ENCODE measurements around the gene URAD.

GRCh38 chr13:28012896-28013295 is 24.4 kb upstream of the URAD start:
- TF ChIP-seq, protein P1, sequence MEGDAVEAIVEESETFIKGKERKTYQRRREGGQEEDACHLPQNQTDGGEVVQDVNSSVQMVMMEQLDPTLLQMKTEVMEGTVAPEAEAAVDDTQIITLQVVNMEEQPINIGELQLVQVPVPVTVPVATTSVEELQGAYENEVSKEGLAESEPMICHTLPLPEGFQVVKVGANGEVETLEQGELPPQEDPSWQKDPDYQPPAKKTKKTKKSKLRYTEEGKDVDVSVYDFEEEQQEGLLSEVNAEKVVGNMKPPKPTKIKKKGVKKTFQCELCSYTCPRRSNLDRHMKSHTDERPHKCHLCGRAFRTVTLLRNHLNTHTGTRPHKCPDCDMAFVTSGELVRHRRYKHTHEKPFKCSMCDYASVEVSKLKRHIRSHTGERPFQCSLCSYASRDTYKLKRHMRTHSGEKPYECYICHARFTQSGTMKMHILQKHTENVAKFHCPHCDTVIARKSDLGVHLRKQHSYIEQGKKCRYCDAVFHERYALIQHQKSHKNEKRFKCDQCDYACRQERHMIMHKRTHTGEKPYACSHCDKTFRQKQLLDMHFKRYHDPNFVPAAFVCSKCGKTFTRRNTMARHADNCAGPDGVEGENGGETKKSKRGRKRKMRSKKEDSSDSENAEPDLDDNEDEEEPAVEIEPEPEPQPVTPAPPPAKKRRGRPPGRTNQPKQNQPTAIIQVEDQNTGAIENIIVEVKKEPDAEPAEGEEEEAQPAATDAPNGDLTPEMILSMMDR (IDR thresholded peaks at IDR 0.05): no peak
- TF ChIP-seq POLR2AphosphoS5 (IDR thresholded peaks at IDR 0.05): no peak
